ENCODE measurements around the gene CD93.

The CD93 gene

DNA sequence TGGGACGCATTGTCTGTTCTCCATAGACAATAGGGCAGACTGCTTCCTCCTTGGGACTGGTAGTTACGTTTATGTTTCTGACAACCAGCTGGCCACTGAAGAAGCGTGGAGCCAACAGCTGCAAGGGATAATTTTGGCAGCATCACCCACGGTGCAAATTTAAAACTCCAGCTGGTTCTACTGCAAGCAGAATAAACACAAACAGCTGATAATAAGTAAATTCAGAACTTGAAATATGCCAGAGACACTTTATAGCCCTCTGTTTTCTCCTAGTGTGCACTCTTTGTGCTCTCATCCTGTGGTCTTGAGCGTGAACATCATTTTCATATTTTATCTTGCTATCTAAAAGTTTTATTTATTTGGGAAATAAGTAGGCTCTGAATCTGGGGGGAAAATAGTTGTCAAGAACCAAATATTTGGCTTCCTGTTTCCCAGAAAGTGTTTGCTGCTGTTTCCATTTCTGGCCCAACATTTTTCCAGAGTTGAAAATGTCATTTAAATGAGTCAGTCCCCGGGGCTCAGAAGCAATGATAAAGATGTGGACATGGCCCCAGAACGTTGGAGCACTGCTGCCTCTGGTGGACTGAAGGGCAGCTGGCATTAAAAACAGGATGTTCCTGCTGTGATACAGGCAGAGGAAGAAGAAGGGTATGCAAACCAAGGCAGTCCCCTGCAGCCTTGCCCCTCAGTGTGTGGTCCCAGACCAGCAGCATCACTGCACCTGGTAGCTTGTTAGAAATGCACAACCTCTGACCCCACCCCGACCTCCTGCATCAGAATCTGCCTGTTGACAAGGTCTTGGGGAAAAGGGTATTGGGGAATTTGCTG lies 24.2 kb downstream of the CD93 start:
- FAIRE-seq (no peak), DNase-seq (ENCODE audit: low spot score) (peak; percentile 60)

GRCh38 chr20:23061262-23061661 lies 24.9 kb downstream of the CD93 start:
- no peak for DNase-seq (ENCODE audit: low spot score)
- no peak for FAIRE-seq

DNA sequence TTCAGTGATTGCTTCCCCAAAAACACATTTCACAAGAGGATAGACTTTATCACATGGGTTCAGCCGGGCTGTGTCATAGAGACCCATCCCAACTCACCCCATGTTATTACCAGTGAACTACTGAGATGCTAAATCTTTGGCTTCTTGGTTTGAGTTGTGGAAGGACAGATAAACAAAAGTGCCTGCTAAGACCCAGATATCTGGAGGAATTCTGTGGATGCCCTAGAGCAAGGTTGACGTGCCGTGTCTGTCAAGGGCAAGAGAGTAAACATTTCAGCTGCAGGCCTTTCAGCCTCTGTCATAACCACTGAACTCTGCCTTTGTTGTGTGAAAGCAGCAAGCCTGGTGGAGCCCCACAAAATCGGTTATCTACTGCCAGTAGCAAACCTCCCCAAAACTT lies 25.5 kb downstream of the CD93 start:
- FAIRE-seq (no peak), DNase-seq (ENCODE audit: low spot score) (no peak)

DNA sequence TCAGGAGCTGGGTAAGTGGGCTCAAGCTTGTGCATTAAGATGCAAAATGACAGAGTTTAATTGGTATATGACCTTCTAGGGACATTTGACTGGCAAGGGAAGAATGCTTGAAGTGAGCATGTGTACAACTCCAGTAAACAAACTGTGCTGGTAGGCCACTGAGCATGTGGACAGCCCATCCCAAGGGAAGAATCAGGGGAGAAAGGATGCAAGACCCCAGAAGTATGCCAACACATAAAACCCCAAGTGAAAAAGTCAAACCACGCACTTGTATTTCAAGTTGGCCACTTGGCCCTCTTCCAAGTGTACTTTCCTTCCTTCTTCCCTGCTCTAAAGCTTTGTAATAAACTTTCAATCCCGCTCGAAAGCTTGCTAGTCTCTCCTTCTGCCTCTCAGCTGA lies 26.3 kb downstream of the CD93 start:
- no peak for FAIRE-seq
- no peak for DNase-seq (ENCODE audit: low spot score)

DNA sequence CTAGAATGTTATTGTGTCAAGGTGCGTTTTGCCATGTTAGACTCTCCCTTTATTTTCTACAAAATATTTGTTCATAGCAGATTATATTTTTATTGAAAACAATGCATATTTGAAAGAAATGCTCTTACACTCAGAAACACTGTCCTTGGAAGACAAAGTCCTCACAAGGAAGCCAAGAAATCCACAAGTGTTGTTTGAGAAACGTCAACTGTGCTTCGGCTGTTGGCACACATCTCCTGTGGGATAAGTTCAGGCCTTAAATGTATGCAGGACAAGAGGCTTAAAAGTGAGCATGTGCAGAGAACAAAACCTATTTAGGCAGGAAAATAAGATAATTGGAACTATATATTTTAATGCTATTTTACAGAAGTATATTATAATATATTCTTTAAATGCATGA lies 27.1 kb downstream of the CD93 start:
- FAIRE-seq (no peak), DNase-seq (ENCODE audit: low spot score) (no peak)

- FAIRE-seq (no peak), DNase-seq (ENCODE audit: low spot score) (no peak)
Observed at GRCh38 chr20:23058240-23058639, 27.9 kb downstream of the CD93 start.

DNA sequence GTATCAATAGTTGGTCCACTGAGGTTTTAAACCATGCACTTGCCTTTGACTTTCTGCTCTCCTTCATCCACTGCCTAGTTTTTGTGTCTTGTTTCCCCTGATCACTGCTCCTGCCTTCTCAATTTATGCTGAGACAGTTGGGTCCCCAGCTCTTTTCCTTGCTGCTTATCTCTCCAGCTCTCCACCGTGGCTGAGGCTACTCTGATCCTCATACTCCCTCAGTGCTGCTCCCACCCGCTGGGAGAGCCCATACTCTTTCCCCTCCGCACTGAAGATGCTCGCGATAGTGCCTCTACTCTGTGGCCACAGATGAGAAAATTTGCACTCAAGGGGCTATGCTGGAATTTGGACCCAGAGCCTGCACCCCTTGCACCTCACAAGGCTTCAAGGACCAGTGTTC lies 33.2 kb downstream of the CD93 start:
- no peak for FAIRE-seq
- DNase-seq (ENCODE audit: low spot score): no peak

- FAIRE-seq: no peak
- DNase-seq (ENCODE audit: low spot score): peak; percentile 49
Observed at GRCh38 chr20:23050847-23051627, 35.1 kb downstream of the CD93 start.

- DNase-seq (ENCODE audit: low spot score) (peak; percentile 39), FAIRE-seq (no peak)
Observed at GRCh38 chr20:23050076-23050838, 35.9 kb downstream of the CD93 start.

DNA sequence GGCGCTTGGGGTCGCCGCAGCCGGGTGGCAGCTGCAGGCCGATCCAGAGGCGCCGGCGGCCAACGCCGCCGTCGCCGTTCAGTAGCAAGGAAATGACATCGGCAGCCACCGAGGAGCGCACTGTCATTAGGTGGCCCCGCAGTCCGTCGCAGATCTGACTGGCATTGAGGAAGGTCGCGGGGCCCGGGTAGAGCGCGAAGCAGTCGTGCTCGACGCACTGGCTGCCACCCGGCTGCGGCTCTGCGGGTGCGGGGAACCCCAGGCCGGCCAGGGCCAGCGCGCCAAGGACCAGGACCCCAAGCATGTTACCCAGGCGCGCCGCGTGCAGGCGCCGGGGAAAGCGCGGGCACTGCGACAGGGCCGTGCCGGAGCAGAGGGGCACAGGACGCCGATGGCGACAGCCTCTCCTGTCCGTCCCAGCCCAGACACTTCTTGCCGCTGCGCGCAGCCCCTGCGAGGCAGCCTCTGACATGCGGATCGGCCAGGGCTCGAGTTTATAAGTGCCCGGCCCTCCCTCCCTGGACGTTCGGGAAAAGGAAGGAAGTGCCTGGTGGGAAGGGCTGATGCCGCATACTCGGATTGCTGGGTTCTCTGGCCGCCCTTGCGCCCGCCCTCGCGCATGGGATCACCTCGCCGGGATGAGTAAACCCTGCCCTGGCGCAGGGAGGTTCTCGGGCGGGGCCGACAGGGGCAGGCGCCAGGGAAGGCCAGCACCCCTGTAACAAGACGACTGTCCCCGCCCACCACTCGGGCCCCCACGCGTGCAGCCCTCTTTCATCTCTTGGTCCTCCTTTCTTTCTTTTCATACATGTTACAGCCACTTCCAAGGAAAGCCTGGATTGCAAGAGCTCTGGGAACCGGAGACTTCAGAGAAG lies 36.7 kb downstream of the CD93 start, which contains the start of gene THBD:
Gene THBD, minus strand, starts transcription at position 472 of the 875 bp plus-strand sequence. Its CDS starts 168 bp downstream, at position 304.
- FAIRE-seq (no peak), DNase-seq (ENCODE audit: low spot score) (peak; percentile 50)

DNA sequence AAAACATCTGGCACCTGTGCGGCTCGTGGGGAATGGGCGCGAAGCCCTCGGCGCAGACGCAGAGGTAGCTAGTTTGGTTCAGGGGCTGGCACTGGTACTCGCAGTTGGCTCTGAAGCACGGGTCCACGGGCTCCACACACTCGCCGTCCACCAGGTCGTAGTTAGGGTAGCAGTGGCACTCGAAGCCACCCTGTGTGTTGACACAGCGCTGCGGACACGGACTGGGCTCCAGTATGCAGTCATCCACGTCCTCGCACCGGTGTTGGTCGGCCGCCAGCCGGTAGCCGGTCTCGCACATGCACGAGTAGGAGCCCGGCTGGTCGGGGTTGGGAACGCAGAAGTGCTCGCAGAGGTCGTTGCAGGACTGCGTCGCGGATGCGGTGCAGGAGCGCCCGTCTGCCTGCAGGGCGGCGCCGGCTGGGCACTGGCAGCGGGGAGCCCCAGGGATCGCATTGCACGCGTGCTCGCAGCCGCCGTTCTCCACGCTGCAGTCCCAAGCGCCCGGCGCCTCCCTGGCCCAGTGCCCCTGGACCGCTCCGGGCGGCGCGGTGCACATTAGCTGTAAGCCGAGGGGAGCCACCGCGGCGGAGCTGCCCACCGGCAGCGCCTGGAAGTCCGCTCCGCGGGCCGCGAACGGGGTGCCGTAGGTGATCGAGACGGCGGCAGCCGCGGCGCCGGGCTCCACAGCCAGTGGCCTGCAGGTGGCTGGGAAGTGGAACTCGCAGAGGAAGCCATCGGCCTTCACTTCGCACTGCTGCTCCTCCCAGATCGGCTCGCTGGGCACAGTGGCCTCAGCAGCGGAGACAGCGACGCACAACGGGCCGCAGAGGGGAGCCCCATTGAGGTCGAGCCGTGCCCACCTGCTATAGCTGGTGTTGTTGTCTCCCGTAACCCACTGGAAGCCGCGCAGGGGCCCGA lies 37.6 kb downstream of the CD93 start:
- FAIRE-seq (no peak), DNase-seq (ENCODE audit: low spot score) (peak; percentile 22)

- DNase-seq (ENCODE audit: low spot score) (no peak), FAIRE-seq (no peak)
Observed at GRCh38 chr20:23047738-23048214, 38.3 kb downstream of the CD93 start.

GRCh38 chr20:23047001-23047737 lies 39.0 kb downstream of the CD93 start:
- FAIRE-seq: no peak
- no peak for DNase-seq (ENCODE audit: low spot score)

DNA sequence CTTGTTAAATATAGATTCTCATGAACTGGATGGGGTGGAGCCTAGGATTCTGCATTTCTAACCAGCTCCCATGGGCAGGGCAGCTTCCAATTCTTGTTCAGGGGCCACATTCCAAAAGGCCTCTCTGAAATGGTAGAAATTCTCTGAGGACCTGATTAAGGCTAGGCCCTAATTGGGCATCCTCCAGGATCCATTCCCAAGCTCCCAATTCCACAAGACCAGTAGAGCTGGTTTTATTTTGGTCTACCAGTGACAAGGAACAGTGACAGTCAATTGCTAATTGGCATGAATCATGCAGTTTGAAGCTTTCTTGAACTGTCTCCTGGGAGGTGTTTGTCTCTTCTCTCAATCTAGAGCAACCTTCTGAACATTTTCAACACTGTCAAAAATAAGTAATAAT lies 39.7 kb downstream of the CD93 start:
- FAIRE-seq (no peak), DNase-seq (ENCODE audit: low spot score) (no peak)

DNA sequence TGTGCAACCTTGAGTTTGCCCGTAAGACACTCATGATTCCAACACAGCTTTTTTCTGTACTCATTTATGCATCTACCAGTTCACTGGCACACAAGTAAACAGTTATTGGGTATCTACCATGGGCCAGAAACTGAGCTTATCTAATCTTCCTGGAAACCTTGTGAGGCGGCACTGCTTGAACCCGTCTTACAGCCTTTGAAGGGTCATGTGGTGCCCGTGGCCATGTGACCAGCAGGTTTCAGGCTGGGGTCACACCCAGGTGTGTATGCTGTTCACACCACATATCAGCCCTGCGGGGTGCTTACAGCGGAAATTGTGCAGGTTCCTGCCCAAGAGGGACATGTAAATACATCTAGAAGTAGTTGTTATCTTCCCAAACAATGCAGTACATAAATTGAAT lies 42.7 kb downstream of the CD93 start:
- FAIRE-seq: no peak
- DNase-seq (ENCODE audit: low spot score): no peak

DNA sequence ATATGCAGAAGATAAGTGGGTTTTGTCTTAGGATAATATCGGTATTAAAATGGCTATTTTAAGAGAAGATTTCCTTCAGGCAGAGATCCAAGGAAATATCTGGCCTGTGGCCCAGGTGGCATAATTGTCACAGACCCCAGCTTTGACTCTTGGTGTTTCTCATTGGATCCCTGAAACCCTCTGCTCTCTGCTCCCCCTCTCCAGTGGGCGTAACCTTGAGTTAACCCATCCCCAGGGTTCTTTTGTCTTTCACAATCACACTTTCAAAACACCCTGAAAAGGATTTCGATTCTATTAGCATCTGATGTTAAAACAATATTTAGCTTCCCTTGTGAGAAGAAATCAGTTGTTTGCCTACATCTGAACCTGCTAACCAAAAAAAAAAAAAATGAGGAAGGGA lies 43.9 kb downstream of the CD93 start:
- no peak for FAIRE-seq
- no peak for DNase-seq (ENCODE audit: low spot score)

DNA sequence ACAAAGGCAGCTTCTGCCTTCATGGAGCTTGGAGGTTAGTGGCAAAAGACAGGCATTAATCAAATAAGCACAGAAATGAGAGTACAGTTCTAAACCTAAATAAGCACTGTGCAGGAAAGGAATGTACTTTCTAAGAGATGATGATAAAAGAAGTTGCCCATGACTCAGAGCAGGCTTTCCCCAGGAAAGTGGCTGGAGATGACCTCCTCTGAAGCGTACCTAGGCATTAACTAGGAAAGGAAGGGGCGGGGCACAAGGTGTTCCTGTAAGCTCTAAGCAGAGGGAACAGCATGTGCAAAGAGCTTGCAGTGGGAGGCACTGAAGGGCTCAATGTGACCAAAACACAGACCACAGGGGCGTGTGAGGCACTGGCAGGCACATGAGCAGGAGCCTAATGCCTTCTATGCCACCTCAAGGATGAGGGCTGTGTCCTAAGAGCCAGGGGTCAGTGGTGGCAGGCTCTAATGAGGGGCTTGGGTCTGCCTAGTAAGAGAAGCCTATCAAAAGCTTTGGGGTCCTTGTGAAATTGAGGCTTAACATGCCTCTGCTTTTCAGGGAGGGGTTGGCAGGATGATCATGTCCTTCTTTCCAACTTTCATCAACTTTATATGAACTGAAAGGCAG lies 46.1 kb downstream of the CD93 start:
- DNase-seq (ENCODE audit: low spot score): no peak
- no peak for FAIRE-seq

DNA sequence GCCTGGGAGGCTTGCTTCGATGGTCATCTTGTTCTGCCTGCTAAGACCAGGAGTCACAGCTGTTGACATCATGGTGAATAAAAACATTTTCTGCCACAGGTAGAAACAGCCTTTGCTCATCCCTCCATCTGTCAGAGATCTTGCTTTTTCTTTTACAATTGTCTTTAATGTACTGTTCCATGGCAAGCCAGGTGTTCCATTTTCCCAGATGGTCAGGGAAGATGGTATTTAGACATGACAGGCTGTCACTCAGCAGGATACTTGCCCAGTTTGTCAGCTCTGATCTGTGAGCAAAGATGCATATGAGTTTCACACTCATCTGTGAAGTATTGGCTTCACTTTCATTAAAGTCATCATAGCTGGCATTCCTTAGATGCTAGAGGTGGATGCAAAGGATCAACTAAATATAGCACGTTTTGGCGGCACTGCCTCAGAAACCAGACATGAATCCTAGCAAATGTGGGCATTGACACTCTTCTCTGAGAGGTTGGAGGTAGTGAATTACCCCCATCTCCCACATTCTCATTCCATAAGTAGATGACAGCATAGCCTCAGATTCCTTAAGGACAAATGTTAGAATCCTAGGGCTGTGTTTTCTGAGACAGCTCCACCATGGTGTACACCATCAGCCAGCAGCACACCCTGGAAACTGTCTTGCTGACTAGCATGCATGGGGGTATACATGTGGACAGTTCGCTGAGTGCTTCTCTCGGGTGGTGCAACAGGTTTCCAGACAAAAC lies 46.8 kb downstream of the CD93 start:
- FAIRE-seq (no peak), DNase-seq (ENCODE audit: low spot score) (no peak)
